OCI-LY7 (cell line): ENCODE data around the gene GPR84.

Experiments used
- CTCF ChIP-seq: fragments of 200-600 bp; sonication (generic); conservative IDR thresholded peaks from 2 replicates; pipeline ENCODE4 v1.5.1; 2014; ENCODE audit warnings: mild to moderate bottlenecking, antibody characterized with exemption, low read length, moderate library complexity, mixed read lengths
- EZH2phosphoT487 ChIP-seq: fragments of 200-600 bp; sonication (generic); IDR thresholded peaks from 2 replicates; pipeline ENCODE4 v1.6.1; 2018; ENCODE audit warnings: low read depth, borderline replicate concordance, mild to moderate bottlenecking, mixed run types, antibody characterized with exemption, low read length, moderate library complexity, mixed read lengths

- TF ChIP-seq CTCF (no peak), EZH2phosphoT487 (no peak)
These were observed 24.2 kb upstream of the GPR84 start for GRCh38 chr12:54388237-54389133.
